HG02970 (cell line): ENCODE measurements around the gene MMP1.

ENCODE experiments used
- ATAC-seq: cut with Tn5 transposase; IDR thresholded peaks from one replicate; pipeline ENCODE4 v1.9.1; 2021; ENCODE audit warnings: mild to moderate bottlenecking, moderate library complexity, moderate number of reproducible peaks; ENCODE audit not compliant: unreplicated experiment, low FRiP score

Gene MMP1

GRCh38 chr11:102798012-102798746 is at the start of gene MMP1:
MMP1 (minus strand) TSS chr11:102798160; CDS start chr11:102798092, 68 bp downstream.
- ATAC-seq: no peak

- no peak for ATAC-seq
Measured at GRCh38 chr11:102846292-102846691, 48.3 kb upstream of the MMP1 start.

- no peak for ATAC-seq
Measured at GRCh38 chr11:102843489-102843888, 45.5 kb upstream of the MMP1 start, which contains the start of gene MMP3. MMP3 (minus strand) TSS chr11:102843609; CDS start chr11:102843546, 63 bp downstream.

GRCh38 chr11:102842930-102843329 is 45.0 kb upstream of the MMP1 start:
- ATAC-seq: no peak

GRCh38 chr11:102840018-102840417 is 42.1 kb upstream of the MMP1 start:
- ATAC-seq: no peak

- no peak for ATAC-seq
Measured at GRCh38 chr11:102837646-102838045, 39.7 kb upstream of the MMP1 start.

- no peak for ATAC-seq
Measured at GRCh38 chr11:102837156-102837555, 39.2 kb upstream of the MMP1 start.

GRCh38 chr11:102836290-102836875 is 38.4 kb upstream of the MMP1 start:
- no peak for ATAC-seq

GRCh38 chr11:102833731-102834130 is 35.8 kb upstream of the MMP1 start:
- ATAC-seq: no peak

GRCh38 chr11:102832612-102833011 is 34.7 kb upstream of the MMP1 start:
- no peak for ATAC-seq

- ATAC-seq: no peak
Measured at GRCh38 chr11:102831489-102832440, 33.8 kb upstream of the MMP1 start.

GRCh38 chr11:102831128-102831488 is 33.1 kb upstream of the MMP1 start:
- no peak for ATAC-seq

GRCh38 chr11:102830001-102830727 is 32.2 kb upstream of the MMP1 start:
- no peak for ATAC-seq

GRCh38 chr11:102829316-102830000 is 31.5 kb upstream of the MMP1 start:
- ATAC-seq: no peak

GRCh38 chr11:102824556-102824955 is 26.6 kb upstream of the MMP1 start:
- ATAC-seq: no peak

GRCh38 chr11:102819491-102819890 is 21.5 kb upstream of the MMP1 start:
- no peak for ATAC-seq

GRCh38 chr11:102813484-102813883 is 15.5 kb upstream of the MMP1 start:
- ATAC-seq: no peak

- ATAC-seq: no peak
Measured at GRCh38 chr11:102812188-102812587, 14.2 kb upstream of the MMP1 start.

- no peak for ATAC-seq
Measured at GRCh38 chr11:102810950-102811660, 13.1 kb upstream of the MMP1 start.
